SW480 (cell line): Measurements from ENCODE around the gene NLRP13.
"Not testable (repeated sequence)": the region's sequence is repeated elsewhere in the genome, so short reads cannot be mapped to it uniquely, and the experiment has no call there.

Experiments
- DNase-seq: peaks from one replicate; pipeline ENCODE4 v3.0.0-alpha.2; 2016; ENCODE audit warnings: low spot score

Gene NLRP13, protein sequence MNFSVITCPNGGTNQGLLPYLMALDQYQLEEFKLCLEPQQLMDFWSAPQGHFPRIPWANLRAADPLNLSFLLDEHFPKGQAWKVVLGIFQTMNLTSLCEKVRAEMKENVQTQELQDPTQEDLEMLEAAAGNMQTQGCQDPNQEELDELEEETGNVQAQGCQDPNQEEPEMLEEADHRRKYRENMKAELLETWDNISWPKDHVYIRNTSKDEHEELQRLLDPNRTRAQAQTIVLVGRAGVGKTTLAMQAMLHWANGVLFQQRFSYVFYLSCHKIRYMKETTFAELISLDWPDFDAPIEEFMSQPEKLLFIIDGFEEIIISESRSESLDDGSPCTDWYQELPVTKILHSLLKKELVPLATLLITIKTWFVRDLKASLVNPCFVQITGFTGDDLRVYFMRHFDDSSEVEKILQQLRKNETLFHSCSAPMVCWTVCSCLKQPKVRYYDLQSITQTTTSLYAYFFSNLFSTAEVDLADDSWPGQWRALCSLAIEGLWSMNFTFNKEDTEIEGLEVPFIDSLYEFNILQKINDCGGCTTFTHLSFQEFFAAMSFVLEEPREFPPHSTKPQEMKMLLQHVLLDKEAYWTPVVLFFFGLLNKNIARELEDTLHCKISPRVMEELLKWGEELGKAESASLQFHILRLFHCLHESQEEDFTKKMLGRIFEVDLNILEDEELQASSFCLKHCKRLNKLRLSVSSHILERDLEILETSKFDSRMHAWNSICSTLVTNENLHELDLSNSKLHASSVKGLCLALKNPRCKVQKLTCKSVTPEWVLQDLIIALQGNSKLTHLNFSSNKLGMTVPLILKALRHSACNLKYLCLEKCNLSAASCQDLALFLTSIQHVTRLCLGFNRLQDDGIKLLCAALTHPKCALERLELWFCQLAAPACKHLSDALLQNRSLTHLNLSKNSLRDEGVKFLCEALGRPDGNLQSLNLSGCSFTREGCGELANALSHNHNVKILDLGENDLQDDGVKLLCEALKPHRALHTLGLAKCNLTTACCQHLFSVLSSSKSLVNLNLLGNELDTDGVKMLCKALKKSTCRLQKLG

DNA sequence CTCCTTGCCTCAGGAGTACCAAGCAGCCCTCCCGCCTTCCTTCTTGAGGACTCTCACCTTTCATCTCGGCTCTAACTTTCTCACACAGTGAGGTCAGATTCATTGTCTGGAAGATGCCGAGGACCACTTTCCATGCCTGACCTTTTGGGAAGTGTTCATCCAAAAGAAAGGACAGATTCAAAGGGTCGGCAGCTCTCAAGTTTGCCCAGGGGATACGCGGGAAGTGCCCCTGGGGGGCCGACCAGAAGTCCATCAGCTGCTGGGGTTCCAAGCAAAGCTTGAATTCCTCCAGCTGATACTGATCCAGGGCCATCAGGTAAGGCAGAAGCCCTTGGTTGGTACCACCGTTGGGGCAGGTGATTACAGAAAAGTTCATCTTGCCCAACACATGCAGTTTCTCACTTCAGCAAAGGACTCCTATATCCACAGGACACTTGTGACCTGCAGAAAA lies at the start of gene NLRP13:
Gene NLRP13 (minus strand): TSS at position 401 of the 451 bp plus-strand sequence. CDS start 25 bp downstream, at position 376.
- no peak for DNase-seq

DNA sequence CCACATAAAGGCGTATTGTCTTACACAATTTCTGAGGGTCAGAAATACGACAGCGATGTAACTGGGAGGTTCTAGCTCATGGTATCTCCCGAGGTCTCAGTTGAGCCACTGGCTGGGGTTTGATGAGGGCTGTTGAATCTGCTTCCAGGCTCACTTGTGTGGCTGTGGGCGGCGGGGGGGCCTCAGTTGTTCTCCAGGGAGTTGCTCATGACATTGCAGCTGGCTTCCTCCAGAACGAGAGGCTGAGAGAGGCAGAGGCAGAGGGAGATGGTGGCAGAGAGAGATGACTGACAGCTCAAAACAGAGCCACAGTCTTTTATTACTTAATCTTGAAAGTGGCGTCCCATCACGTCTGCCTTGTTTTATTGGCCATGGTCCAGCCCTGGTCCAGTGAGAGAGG lies 48.3 kb upstream of the NLRP13 start:
- no peak for DNase-seq

DNA sequence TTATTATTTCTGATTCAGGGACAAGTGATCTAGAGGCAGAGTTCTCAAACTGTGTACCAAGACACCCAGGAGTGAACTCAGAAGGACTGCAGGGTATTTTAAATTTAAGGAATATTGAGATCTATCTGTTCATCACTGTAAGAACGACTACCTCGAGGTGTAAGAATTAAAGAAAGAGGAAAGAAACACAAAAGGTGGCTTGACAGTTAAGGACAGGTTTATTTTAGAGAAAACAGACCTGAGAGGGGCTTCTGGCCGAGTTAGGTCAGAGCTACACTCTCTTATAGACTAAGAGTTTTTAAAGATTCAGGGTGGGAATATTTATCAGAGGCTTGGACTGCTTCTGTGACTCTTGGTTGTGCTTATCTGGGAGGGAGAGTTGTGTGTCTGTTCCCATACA lies 41.8 kb upstream of the NLRP13 start:
- no peak for DNase-seq

DNA sequence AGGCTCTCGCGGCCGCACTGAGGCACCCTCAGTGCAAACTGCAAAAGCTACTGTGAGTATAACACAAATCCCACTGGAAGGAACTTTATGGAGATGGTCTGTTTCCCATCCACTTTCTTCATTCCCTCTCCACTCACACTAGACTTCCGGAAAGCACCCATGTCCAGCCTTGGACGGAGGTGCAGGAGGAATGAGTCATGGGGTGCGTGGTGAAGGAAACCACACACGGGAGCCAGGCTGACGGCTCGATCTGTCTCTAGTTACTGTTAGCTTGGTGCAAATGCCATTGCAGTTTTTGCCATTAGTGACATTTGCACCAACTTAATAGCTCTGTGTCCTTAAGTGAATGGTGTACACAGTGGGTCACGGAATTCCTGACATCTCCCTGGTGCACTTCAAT lies 30.1 kb upstream of the NLRP13 start:
- peak; percentile 56 for DNase-seq

DNA sequence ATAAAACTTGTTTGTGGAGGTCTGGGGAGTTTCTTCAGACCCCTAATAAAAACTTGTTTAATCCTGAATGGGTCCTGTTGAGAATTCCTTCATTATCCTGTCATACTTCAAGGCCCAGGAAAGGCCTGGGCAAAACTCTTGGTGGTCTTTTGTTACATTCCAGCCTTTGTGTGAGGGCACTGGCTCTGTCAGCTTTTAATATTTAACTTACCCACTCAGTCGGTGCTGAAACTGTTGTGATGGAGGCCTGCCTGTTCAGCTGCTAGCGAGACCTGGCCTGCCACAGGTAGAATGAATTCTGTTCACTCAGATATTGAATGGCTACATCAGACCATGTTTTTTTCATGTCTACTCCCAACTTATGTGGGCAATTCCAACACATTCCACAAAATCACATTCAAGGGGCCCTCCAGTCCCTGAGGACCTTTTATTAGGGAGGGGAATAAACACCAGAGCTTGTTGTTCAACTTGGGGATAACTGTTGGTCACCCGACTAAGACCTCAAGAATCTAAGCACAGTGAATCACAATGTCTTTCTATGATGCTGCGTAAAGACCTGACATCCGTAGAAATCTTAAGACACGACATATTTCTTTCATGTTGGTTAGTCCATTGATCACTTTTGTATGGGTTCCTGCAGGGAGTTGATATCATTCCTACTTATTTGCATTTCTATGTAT lies 28.0 kb upstream of the NLRP13 start:
- DNase-seq = no peak

DNA sequence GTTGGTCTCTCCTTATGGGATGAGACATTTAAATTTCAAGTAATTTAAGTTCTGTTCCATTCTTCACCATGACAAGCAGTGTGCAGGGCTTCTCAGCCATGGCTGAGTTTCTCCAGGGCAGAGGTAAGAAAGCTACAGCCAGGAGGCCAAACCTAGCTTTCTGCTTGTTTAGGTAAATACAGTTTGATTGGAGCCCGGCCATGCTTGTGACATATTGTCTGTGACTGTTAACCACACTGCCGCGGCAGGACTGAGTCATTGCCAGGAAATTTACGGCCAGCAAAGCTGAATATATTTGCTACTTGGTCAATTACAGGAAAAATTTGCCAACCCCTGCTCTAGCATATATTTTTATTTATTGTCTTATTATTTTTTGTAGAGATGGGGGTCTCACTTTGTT lies 26.2 kb upstream of the NLRP13 start:
- DNase-seq = peak; percentile 64

DNA sequence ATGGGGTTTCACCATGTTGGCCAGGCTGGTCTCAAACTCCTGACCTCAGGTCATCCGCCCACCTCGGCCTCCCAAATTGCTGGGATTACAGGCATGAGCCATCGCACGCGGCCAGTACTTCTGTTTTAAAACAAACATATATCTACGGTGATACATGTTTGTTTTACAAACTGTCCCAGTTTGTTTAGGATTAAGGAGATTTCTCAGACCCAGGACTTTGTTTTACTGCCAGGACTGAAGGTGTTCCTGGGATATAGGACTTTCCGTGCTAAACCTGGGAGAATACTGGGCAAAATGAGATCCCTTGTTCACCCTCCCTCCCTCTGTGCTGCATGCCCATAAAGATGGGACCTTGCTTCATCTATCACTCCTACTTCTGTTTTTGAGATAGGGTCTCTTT lies 24.3 kb upstream of the NLRP13 start:
- DNase-seq = no peak

DNA sequence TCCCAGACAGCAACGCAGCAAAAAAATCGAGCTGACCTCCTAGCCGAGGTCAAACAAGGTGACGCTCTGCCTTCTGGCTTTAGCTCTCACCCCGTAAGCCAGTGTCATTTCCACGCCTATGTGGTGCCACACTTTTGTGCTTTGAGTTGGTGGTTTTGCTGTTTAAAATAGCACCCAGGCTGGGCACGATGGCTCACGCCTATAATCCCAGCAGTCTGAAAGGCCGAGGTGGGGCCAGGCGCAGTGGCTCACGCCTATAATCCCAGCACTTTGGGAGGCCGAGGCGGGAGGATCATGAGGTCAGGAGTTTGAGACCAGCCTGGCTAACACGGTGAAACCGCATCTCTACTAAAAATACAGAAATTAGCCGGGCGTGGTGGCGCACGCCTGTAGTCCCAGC lies 18.4 kb upstream of the NLRP13 start:
- not testable (repeated sequence) for DNase-seq

DNA sequence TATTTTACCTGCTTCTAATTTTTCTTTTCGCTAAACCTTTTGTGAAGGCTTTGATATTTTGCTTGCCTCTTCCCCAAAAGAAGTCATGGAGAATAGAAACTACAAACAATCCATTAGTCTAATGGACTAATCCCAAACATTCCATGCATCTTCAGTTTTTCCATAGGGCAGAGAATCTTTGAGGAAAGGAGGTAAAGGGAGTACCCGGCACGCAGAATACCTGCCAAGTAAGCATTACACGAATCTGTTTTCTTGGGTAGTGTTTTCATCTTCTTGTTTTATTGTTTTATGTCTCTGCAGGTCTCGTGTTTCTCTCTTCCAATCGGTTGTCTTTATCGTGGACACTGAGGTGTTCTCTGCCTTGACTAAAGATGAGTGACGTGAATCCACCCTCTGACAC lies 15.4 kb upstream of the NLRP13 start, which contains the start of gene NLRP8:
Gene NLRP8 (plus strand): TSS at position 301 of the 400 bp plus-strand sequence.
- no peak for DNase-seq

DNA sequence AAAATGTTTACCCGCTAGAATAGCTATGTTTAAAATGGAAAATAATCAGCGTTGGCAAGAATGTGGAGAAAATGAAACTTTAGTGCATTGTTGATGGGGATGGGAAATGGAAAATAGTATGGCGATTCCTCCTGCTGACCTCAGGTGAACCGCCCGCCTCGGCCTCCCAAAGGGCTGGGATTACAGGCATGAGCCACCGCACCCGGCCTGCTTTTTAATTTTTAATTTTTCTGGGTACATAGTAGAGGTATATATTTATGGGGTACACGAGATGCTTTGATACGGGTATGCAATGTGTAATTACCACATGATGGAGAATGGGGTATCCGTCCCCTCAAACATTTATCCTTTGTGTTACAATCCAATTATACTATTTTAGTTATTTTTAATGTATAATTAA lies 8.2 kb upstream of the NLRP13 start:
- DNase-seq = no peak

DNA sequence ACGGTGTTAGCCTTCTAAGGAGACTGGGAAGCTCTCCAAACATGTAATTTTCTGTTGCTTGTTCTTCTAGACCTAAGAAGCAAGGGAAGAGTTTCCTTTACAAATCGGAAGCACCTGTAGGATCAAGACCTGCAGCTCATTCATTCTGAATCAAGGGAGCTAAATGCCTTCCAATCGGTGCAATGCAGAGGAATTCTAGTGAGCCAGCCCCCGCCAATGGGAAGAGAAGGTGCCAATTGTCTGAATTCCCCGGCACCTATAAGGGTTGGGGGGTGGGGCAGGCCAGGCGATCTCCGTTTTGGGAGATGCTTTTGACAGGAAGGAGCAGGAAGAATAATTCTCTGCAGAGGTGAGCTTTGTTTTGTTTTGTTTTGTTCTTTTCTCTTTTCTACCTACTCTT lies 7.1 kb upstream of the NLRP13 start:
- DNase-seq = no peak

DNA sequence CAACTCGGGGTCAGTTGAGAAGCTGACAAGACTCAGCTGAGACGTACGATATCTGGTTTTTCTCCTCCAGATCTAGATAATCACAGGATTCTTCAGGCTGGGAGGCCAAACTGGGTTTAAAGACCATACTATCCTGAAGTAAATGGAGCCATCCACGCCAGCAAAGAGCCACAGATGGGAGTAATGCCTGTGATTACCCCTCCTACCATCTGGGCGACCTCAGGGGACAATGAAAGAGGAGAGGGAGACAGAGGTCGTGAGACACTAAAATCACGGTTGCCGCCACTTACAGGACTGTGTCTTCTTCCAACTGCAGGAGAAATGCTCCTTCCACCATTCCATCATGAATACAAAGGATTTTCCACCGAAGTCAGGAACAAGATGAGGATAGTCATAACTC lies 3.1 kb upstream of the NLRP13 start:
- DNase-seq = no peak

DNA sequence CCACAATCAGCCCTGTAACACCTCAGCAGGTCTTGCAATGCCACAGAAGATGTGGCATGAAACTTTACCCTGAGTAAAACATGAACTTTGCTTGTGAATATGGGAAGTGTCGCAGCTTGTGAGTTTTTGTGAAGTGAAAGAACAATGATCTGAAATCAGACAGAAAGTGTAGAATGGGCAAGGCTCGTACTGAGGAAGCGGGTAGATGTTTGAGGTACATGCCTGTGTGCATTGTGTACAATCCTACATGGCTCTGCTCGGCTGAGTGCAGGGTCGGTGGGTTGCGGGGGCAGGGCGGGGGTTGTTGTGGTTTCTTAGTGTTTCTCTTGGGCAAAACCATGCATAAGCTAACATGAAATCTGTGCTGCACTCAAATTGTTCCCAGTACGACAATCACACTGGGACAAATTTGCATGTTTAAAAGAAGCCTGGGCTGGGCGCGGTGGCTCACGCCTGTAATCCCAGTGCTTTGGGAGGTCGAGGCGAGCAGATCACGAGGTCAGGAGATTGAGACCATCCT lies 1.1 kb downstream of the NLRP13 start:
- DNase-seq = no peak

DNA sequence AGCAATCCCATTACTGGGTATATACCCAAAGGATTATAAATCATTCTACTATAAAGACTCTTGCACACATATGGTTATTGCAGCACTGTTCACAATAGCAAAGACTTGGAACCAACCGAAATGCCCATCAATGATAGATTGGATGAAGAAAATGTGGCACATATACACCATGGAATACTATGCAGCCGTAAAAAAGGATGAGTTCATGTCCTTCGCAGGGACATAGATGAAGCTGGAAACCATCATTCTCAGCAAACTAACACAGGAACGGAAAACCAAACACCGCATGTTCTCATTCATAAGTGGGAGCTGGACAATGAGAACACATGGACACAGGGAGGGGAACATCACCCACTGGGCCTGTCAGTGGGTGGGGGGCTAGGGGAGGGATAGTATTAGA lies 2.9 kb downstream of the NLRP13 start:
- not testable (repeated sequence) for DNase-seq

DNA sequence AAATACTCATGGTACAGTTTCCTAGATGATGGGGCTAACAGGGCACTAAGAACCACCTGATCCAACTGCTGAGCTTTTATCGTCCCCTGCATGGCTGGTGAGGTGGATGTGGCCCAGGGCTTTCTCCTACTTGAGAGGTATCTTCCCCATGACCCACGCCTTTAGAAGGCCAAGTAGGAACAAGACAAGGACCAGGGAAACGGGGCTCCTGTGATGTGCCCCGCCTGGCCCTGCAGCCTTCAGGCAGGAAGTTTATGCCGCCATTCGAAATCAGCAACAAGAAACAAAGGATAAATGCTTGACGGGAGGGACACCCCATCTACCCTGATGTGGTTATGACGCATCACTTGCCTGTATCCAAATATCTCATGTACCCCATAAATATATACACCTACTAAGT lies 4.1 kb downstream of the NLRP13 start:
- no peak for DNase-seq

DNA sequence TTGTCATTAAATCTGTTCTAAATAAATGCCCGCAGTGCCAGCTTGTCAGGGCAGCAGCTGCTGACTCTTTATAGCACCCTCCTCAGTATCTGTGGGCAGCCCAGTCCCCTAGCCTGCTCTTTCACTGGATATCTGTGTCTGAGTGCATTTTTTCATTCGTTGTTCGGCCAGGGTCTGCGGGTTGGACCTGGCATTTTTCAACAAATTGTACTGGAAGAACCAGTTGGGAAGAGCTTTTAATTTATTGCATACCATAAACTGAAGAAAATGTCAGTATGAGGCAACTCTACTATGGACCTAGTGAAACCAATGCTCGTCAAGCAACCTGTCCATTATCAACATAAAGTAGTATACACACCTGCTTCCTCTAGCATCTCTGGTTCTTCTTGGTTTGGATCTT lies 8.6 kb downstream of the NLRP13 start:
- no peak for DNase-seq

DNA sequence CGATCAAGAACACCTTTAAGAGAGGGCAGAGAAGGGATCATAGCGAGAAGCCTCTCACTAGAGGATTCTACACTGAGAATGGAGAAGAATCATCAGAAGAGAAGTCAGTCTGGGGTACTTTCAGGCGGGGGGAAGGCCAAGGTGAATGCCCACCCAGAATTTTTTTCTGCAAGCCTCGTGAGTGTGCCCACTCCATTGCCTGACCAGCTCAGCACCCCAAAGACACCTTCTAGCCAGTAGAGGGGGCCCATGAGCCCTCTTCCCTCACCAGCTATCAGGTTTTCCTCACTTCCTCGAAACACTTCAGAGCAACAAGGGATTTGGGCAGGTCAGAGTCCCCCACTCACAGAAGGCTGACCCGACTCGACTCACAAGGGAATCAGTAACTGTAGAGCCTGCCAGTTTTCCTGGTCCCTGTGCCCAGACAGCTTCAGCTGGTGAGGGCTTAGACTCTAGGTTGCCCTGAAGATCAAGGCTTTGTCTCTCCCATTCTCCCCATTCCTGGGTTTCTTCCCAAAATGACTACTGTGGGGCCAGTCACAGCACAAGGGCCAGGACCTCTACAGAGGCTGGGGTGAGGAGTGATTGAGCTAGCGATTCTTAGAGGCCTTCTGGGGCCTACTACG lies 18.4 kb downstream of the NLRP13 start:
- peak; percentile 40 for DNase-seq

DNA sequence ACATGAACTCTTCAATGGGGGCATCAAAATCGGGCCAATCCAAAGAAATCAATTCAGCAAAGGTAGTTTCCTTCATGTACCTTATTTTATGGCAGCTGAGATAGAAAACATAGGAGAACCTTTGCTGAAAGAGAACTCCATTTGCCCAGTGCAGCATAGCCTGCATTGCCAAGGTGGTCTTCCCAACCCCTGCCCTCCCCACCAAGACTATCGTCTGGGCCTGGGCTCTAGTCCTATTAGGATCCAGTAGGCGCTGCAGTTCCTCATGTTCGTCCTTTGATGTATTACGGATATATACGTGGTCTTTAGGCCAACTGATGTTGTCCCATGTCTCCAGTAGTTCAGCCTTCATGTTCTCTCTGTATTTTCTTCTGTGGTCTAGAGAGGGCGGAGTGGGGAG lies 19.2 kb downstream of the NLRP13 start:
- no peak for DNase-seq

DNA sequence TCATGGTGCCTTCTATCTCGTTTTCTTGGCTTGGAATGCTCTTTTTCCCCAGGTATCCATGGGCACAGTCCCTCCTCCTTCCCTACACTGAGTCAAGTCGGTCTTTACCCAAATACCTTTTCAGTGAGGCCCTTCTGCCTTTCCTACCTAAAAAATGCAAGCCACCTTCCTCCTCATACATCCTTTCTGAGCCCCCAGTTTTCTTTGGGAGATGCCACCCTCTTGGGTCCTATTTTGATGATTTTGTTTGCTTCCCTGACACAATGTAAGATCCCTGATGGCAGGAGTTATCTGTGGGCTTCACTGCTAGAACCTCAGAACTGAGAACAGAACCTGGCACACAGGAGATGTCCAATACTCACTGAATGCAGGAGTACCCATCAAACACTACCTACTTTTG lies 22.3 kb downstream of the NLRP13 start:
- no peak for DNase-seq

DNA sequence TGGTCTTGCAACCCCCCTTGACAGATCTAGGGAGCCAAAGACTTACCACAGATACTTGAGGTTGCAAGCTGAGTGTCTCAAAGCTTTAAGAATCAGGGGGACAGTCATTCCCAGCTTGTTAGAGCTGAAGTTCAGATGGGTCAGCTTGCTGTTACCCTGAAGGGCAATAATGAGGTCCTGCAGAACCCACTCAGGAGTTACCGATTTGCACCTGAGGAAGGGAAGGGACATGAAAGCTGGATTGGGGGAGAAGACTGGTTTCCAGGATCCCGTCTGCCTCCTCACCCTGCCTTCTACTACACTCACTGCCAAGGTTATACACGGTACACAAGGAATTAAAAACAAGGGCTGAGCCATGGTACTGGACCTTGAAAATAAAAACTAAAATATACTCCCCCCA lies 24.4 kb downstream of the NLRP13 start:
- no peak for DNase-seq

DNA sequence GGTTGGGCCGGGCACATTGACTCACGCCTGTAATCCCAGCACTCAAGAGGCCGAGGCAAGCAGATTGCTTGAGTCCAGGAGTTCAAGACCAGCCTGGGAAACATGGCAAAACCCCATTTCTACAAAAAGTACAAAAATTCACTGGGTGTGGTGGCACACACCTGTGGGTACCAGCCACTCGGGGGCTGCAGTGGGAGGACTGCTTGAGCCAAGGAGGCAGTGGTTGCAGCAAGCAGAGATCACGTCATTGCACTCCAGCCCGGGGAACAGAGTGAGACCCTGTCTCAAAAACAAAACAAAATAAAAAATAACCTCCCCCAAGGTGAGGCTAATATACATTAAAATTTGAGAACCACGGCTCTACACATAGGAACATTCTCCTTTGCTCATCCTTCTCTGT lies 24.9 kb downstream of the NLRP13 start:
- no peak for DNase-seq
